TTC549 (cell line): ENCODE results near the gene SEMA3B.
A peak's percentile ranks its signal among the peaks of the same experiment; 100 is the strongest.
"Not testable (repeated sequence)": the region's sequence is repeated elsewhere in the genome, so short reads cannot be mapped to it uniquely, and the experiment has no call there.

Experiments used
- FAIRE-seq: peaks from 2 replicates; lab custom pipeline; 2012; peaks lifted over from hg19 to GRCh38; lab: Jason Lieb, UNC

SEMA3B gene

GRCh38 chr3:50294492-50295403 is 25.8 kb downstream of the SEMA3B start:
- no peak for FAIRE-seq

GRCh38 chr3:50295553-50296431 is 26.8 kb downstream of the SEMA3B start:
- FAIRE-seq = no peak

- no peak for FAIRE-seq
Observed at GRCh38 chr3:50296721-50297383, 27.9 kb downstream of the SEMA3B start.

- no peak for FAIRE-seq
Observed at GRCh38 chr3:50297384-50297775, 28.4 kb downstream of the SEMA3B start.

GRCh38 chr3:50297896-50298725 is 29.2 kb downstream of the SEMA3B start:
- no peak for FAIRE-seq

- peak; percentile 93 for FAIRE-seq
Observed at GRCh38 chr3:50298836-50299637, 30.1 kb downstream of the SEMA3B start, which contains the start of the genes HYAL3 and NAA80. Gene HYAL3 (minus strand): TSS chr3:50299405. CDS start chr3:50295602, 3,803 bp downstream. Gene NAA80 (minus strand): TSS chr3:50299405. CDS start chr3:50297463, 1,942 bp downstream.

GRCh38 chr3:50299638-50299928 is 30.6 kb downstream of the SEMA3B start:
- no peak for FAIRE-seq

GRCh38 chr3:50299929-50300680 is 31.2 kb downstream of the SEMA3B start:
- no peak for FAIRE-seq

GRCh38 chr3:50300681-50301254 is 31.8 kb downstream of the SEMA3B start:
- FAIRE-seq = no peak

- no peak for FAIRE-seq
Observed at GRCh38 chr3:50302095-50303012, 33.4 kb downstream of the SEMA3B start.

GRCh38 chr3:50303013-50303815 is 34.3 kb downstream of the SEMA3B start, which contains the start of gene HYAL1:
Gene HYAL1 (minus strand): TSS chr3:50303574. CDS start chr3:50302956, 618 bp downstream.
- FAIRE-seq = no peak

- no peak for FAIRE-seq
Observed at GRCh38 chr3:50304601-50305000, 35.7 kb downstream of the SEMA3B start.

GRCh38 chr3:50312041-50312440 is 43.1 kb downstream of the SEMA3B start:
- not testable (repeated sequence) for FAIRE-seq

GRCh38 chr3:50314342-50314741 is 45.4 kb downstream of the SEMA3B start:
- FAIRE-seq = no peak

GRCh38 chr3:50314816-50315215 is 45.9 kb downstream of the SEMA3B start:
- FAIRE-seq = no peak

GRCh38 chr3:50316657-50317242 is 47.8 kb downstream of the SEMA3B start:
- no peak for FAIRE-seq

- FAIRE-seq = no peak
Observed at GRCh38 chr3:50317300-50317699, 48.4 kb downstream of the SEMA3B start.
